ENCODE data around the gene CALML5. TPM values are rescaled to one million over a fixed set of nuclear protein-coding genes. Genes with fewer than 3 reads are reported as not detected.

The CALML5 gene
- total and polyA plus RNA-seq, 8 donors, result not detected

DNA sequence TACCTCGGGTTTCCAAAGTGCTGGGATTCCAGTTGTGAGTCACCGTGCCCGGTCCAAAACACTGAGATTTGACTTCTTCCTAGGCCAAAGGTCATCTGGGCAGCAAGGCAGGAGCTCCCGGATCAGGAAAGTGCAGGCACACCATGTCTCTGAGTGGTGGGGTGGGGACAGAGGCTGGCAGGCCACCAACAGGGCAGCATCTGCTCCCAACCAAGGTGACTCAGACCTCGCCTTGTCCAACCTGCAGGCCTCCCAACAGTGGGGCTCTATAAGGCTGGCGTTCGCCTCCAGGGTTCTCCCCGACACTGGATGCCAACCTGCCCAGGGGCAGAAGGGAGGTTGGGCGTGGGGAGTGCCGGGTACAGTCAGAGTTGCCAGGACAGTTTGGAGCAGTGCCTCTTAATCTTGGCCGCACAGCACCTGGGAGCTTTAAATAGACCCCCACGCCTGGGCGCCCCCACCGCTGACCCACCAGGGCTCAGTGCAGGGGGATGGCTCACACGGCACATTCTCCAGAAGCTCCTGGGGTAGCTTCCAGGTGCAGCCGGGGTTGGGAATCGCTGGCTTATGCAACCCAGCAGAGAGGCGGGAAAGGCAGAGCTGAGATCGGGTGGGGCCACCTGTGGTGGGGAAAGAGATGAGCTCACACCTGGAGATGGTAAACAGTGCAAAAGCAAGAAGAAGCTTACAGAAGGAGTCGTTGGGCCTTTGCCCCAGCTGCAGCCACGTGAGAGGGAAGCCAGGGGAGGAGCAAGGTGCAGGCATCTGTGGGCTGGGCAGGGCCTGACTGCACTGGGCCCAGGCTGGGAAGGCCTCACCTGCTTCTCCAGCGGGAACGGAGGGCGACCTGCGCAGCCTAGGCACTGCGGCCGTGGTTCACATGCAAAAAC is 10.9 kb downstream of the CALML5 start:
- 55 to 61% methylated on average over 27 of the region's 27 CpGs for WGBS, 2 donors
- TF ChIP-seq, protein P1, sequence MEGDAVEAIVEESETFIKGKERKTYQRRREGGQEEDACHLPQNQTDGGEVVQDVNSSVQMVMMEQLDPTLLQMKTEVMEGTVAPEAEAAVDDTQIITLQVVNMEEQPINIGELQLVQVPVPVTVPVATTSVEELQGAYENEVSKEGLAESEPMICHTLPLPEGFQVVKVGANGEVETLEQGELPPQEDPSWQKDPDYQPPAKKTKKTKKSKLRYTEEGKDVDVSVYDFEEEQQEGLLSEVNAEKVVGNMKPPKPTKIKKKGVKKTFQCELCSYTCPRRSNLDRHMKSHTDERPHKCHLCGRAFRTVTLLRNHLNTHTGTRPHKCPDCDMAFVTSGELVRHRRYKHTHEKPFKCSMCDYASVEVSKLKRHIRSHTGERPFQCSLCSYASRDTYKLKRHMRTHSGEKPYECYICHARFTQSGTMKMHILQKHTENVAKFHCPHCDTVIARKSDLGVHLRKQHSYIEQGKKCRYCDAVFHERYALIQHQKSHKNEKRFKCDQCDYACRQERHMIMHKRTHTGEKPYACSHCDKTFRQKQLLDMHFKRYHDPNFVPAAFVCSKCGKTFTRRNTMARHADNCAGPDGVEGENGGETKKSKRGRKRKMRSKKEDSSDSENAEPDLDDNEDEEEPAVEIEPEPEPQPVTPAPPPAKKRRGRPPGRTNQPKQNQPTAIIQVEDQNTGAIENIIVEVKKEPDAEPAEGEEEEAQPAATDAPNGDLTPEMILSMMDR (IDR thresholded peaks at IDR 0.05), result no peak
- H3K4me3 ChIP-seq, result no peak overlapping the region
- no peaks in the 10 kb centered on the region for H3K9me3 ChIP-seq
- H3K4me1 ChIP-seq, result no peaks in the 10 kb centered on the region
- no peaks in the 10 kb centered on the region for H3K27me3 ChIP-seq
- DNase-seq, result peak in 5 of 6 donors; percentile 70 to 84 (median 72)
- peak; percentile 89 to 97 (median 91) for ATAC-seq
- no peak for FAIRE-seq
- H3K36me3 ChIP-seq, result no peaks in the 10 kb centered on the region
- H3K27ac ChIP-seq, result peak overlapping the region in 3 of 4 donors; percentile 23 to 48 (median 37)
- intact Hi-C loops (cut with DNase I), result no loop called here

DNA sequence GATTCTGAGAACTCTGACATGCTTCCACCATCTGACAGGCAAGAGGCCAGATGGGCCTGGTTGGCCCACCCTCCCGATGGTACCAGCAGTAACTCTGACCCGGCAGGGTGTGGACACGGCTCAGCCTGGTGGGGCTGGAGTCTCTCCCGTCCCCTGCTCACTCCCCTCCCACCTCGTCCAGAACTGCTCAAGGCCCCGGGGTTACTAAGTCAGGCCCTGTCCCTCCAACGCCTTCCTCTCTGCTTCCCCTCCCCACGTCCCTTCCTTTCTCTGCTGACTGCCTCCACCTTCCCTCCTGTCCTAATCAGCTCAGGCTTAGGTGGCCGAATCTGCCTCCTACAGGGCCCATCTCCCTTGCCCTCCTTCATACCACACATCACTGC is 12.5 kb downstream of the CALML5 start:
- DNase-seq (no peak), FAIRE-seq (no peak), ATAC-seq (no peak)
- WGBS, 2 donors, result 86 to 92% methylated on average over 9 of the region's 9 CpGs
- intact Hi-C loops (cut with DNase I), result no loop called here
- no peak overlapping the region for H3K27ac ChIP-seq
- TF ChIP-seq, protein P1 (IDR thresholded peaks at IDR 0.05), result no peak
- H3K27me3 ChIP-seq, result no peaks in the 10 kb centered on the region
- H3K4me1 ChIP-seq, result no peaks in the 10 kb centered on the region
- H3K4me3 ChIP-seq, result no peak overlapping the region
- H3K9me3 ChIP-seq, result no peaks in the 10 kb centered on the region
- no peaks in the 10 kb centered on the region for H3K36me3 ChIP-seq

DNA sequence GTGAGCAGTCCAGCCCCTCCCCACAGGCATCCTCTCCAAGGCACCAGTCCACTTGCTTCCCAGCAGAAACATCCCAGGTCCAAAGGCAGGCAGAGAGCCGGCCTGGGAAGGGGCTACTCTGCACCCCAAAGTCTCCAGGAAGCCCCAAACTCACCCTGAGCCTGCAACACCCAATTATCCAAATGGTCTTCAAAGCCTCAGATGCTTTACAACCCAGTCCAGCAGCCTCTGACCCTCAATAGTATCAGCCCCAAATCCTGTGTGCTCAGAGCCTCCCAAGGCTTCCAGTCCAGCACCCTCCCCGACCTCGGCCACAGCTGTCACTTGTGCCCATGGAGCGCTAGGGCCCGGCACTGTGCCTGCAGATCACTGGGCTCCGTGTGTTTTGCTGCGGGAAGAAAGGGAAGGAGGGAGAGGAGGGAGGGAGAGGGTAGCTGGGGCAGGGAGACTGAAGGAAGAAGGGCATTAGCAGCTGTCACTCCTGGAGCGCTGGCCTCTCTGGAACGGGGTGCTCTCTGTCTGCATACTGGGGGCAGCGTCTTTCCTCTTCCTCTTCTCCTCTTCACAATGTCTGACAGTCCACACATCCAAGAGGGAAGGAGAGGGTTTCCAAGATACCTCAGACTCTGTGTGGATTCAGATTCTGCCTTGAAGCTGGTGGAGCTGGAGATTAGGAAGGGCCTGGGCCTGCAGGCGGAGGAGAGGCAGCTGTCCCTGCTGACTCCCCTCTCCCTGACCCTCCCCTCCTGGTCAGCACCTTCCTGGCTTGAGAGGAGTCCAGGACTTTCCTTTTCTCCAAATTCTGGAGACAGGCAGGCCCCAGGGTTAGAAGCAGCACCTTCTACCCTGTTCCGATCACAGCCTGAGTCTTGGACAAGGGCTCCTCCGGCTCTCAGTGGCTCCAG is 13.2 kb downstream of the CALML5 start:
- intact Hi-C loops (cut with DNase I), result no loop called here
- no peak for ATAC-seq
- TF ChIP-seq, protein P1 (IDR thresholded peaks at IDR 0.05), result no peak
- no peaks in the 10 kb centered on the region for H3K36me3 ChIP-seq
- H3K27me3 ChIP-seq, result no peaks in the 10 kb centered on the region
- H3K9me3 ChIP-seq, result no peaks in the 10 kb centered on the region
- no peaks in the 10 kb centered on the region for H3K4me1 ChIP-seq
- no peak for FAIRE-seq
- 80 to 86% methylated on average over 13 of the region's 13 CpGs for WGBS, 2 donors
- no peak overlapping the region for H3K4me3 ChIP-seq
- no peak for DNase-seq
- no peak overlapping the region for H3K27ac ChIP-seq

DNA sequence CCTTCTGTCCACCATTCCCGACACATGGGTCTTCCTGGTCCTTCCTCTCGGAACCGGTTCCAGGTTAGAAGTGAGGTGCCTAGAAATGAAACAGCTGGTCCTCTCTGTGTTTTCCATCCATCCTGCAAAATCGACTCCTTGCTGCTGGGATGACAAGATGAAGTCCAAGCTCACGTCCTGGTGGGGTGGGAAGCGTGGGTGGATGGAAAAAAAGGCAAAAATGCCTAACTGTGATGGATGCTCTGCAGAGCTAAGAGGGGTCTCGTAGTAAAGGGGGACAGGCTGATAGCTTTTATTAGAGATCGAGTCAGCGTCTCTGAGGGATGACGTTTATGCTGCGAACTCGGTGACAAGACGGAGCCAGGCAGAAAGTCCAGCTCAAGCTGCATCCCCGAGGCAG is 14.1 kb downstream of the CALML5 start:
- WGBS, 2 donors, result 88 to 93% methylated on average over 14 of the region's 14 CpGs
- TF ChIP-seq, protein P1 (IDR thresholded peaks at IDR 0.05), result no peak
- DNase-seq (no peak), FAIRE-seq (no peak), ATAC-seq (no peak)
- Histone ChIP-seq H3K4me1 (no peaks in the 10 kb centered on the region), H3K4me3 (no peak overlapping the region), H3K36me3 (no peaks in the 10 kb centered on the region), H3K27me3 (no peaks in the 10 kb centered on the region), H3K9me3 (no peaks in the 10 kb centered on the region), H3K27ac (no peak overlapping the region)
- intact Hi-C loops (cut with DNase I), result no loop called here

All from pancreas (tissue), 10 donors.